Kidney (tissue), 14 donors: Measurements from ENCODE around the gene RHEBL1. TPM values are rescaled to one million over a fixed set of nuclear protein-coding genes. Genes with fewer than 3 reads are reported as not detected.

ENCODE experiments used
- DNase-seq, 5 donors: peaks; one replicate each; pipeline ENCODE4 v3.0.0-alpha.2; 2013 to 2020
- FAIRE-seq: peaks from 2 replicates; lab custom pipeline; 2012; peaks lifted over from hg19 to GRCh38; lab: Jason Lieb, UNC
- H3K27ac ChIP-seq, 2 donors: one replicate each; pipeline ENCODE4 v1.7.0; 2013; ENCODE audit warnings: low read depth in 2 of 2, low read length in 2 of 2, inconsistent platforms in 1 of 2
- H3K27me3 ChIP-seq: one replicate; pipeline ENCODE4 v1.7.1; 2013; ENCODE audit warnings: low read length, inconsistent platforms; ENCODE audit not compliant: control insufficient read depth, insufficient read depth
- H3K36me3 ChIP-seq, 3 donors: one replicate each; pipeline versions ENCODE4 v1.7.0 to v1.7.1; 2013; ENCODE audit warnings: low read length in 3 of 3, control low read depth in 1 of 3, inconsistent platforms in 1 of 3; ENCODE audit not compliant: insufficient read depth in 3 of 3, control insufficient read depth in 2 of 3
- H3K4me1 ChIP-seq, 3 donors: one replicate each; pipeline versions ENCODE4 v1.7.0 to v1.7.1; 2013; ENCODE audit warnings: low read length in 3 of 3, inconsistent platforms in 1 of 3, low read depth in 1 of 3; ENCODE audit not compliant: control insufficient read depth in 2 of 3, insufficient read depth in 2 of 3
- H3K4me3 ChIP-seq, 3 donors: one replicate each; pipeline versions ENCODE4 v1.7.0 to v1.8.1; 2013; ENCODE audit warnings: low read length in 3 of 3, control low read depth in 1 of 3, inconsistent platforms in 1 of 3
- H3K9ac ChIP-seq, 3 donors: one replicate each; pipeline versions ENCODE4 v1.7.0 to v1.7.1; 2013; ENCODE audit warnings: low read length in 3 of 3, control low read depth in 1 of 3, inconsistent platforms in 1 of 3
- H3K9me3 ChIP-seq, 3 donors: one replicate each; pipeline versions ENCODE4 v1.7.0 to v1.7.1; 2013; ENCODE audit warnings: low read length in 3 of 3, control low read depth in 1 of 3, inconsistent platforms in 1 of 3; ENCODE audit not compliant: control insufficient read depth in 2 of 3, insufficient read depth in 1 of 3
- CTCF ChIP-seq: IDR thresholded peaks from 3 replicates; pipeline ENCODE4 v1.5.1; 2012; ENCODE audit warnings: mild to moderate bottlenecking, moderate library complexity, borderline replicate concordance; ENCODE audit not compliant: insufficient read depth; ENCODE audit errors: extremely low read depth
- intact Hi-C: fragments of 100-400 bp; cut with DNase I; formaldehyde crosslinking; loops from one replicate; pipeline ENCODE4 v1.11.1; 2022
- polyA plus RNA-seq: library from polyadenylated mRNA; stranded (reverse); fragments of 350-450 nt; fragmentation: Illumina TruSeq; extraction: RNeasy Lipid Tissue Mini Kit (QIAGEN cat#74804); gene quantifications from one replicate; pipeline ENCODE4 v1.2.3, GENCODE V29; 2014; ENCODE audit warnings: low read depth, low replicate concordance; ENCODE audit not compliant: insufficient read depth
- total RNA-seq: library from RNA; stranded (reverse); fragmentation: NEBNext Ultra II Directional; extraction: Animal tissue kit (Norgen Biotek cat#: 25700); gene quantifications from one replicate; pipeline ENCODE4 v1.2.1, GENCODE V29; 2021
- donor health status: control.
- donor health status: control.
- donor health status: control.
- donor health status: control.
- donor health status: control.
- donor health status: DM: yes; HTN: yes; CAD: no.
- donor health status: Normal renal cell carcinoma (clear cell type).

The RHEBL1 gene
- total and polyA plus RNA-seq, 2 donors from 2014 or later, result 0.52 to 0.69 TPM

- no peaks in the 10 kb centered on the region for H3K9me3 ChIP-seq
- FAIRE-seq, result no peak
- TF ChIP-seq CTCF, result no peak
- intact Hi-C loops, result no loop called here
- DNase-seq, result peak in 1 of 5 donors; percentile 56
- no peaks in the 10 kb centered on the region for H3K4me1 ChIP-seq
- no peaks in the 10 kb centered on the region for H3K27me3 ChIP-seq
- H3K36me3 ChIP-seq, result peaks cover 3 to 63% (median 48%) of the 10 kb centered on the region in 3 donors
- H3K4me3 ChIP-seq, result no peak overlapping the region
- H3K27ac ChIP-seq, result no peak overlapping the region
- H3K9ac ChIP-seq, result no peak overlapping the region
Observed at GRCh38 chr12:49038291-49038955, 31.4 kb downstream of the RHEBL1 start.

GRCh38 chr12:49037947-49038237, 31.9 kb downstream of the RHEBL1 start:
- no peak overlapping the region for H3K4me3 ChIP-seq
- no peak for FAIRE-seq
- H3K9ac ChIP-seq, result no peak overlapping the region
- TF ChIP-seq CTCF, result no peak
- no peaks in the 10 kb centered on the region for H3K4me1 ChIP-seq
- no peaks in the 10 kb centered on the region for H3K9me3 ChIP-seq
- H3K36me3 ChIP-seq, result peaks cover 3 to 58% (median 46%) of the 10 kb centered on the region in 3 donors
- intact Hi-C loops, result no loop called here
- no peak overlapping the region for H3K27ac ChIP-seq
- peak in 1 of 5 donors; percentile 57 for DNase-seq
- H3K27me3 ChIP-seq, result no peaks in the 10 kb centered on the region

GRCh38 chr12:49037111-49037946, 32.5 kb downstream of the RHEBL1 start:
- Histone ChIP-seq H3K36me3 (peaks cover 0 to 53% (median 46%) of the 10 kb centered on the region in 3 donors), H3K4me1 (no peaks in the 10 kb centered on the region), H3K9ac (no peak overlapping the region), H3K27me3 (no peaks in the 10 kb centered on the region), H3K27ac (no peak overlapping the region), H3K9me3 (no peaks in the 10 kb centered on the region), H3K4me3 (no peak overlapping the region)
- no peak for FAIRE-seq
- peak in 1 of 5 donors; percentile 62 for DNase-seq
- TF ChIP-seq CTCF, result no peak
- intact Hi-C loops, result no loop called here
